ENCODE measurements around the gene TREH. TPM values are rescaled to one million over a fixed set of nuclear protein-coding genes. Genes with fewer than 3 reads are reported as not detected.

The TREH gene
- total and polyA plus RNA-seq, 2 donors from 2014 or later: 1.0 to 10.2 TPM

DNA sequence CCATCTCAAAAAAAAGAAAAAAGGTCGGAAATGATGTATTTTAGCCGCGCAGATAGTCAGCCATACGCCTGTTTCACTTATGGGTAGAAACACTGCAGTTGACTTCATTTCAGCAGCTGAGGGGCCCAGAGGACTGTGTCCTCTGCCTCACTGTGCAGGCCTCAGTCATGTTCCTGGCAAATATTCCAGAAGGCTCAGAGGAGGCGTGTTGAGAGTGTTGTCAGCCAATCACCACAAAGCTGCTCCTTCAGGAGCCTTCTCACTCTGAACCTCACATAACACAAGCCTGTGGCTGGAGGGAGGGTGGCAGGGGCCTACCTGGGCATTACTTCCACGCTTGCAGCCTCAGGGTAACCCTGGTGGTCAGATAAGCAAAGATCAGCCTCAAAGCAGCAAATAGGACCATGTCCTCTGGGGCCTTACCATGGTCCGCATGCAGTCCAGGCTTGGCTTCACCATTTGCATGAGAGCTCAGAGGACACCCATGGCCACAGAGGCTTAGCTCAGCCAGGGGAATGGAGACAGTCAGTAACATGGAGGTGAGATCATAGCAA is 17.3 kb upstream of the TREH start:
- H3K36me3 ChIP-seq (ENCODE audit: control insufficient read depth in 2 of 3, insufficient read depth in 3 of 3, low read length in 3 of 3): no peaks in the 10 kb centered on the region
- H3K4me3 ChIP-seq (ENCODE audit: low read length in 3 of 3): no peak overlapping the region
- peaks cover 0 to 4% (median 0%) of the 10 kb centered on the region in 3 donors for H3K9me3 ChIP-seq (ENCODE audit: control insufficient read depth in 2 of 3, insufficient read depth in 1 of 3, low read length in 3 of 3)
- TF ChIP-seq, protein P1, sequence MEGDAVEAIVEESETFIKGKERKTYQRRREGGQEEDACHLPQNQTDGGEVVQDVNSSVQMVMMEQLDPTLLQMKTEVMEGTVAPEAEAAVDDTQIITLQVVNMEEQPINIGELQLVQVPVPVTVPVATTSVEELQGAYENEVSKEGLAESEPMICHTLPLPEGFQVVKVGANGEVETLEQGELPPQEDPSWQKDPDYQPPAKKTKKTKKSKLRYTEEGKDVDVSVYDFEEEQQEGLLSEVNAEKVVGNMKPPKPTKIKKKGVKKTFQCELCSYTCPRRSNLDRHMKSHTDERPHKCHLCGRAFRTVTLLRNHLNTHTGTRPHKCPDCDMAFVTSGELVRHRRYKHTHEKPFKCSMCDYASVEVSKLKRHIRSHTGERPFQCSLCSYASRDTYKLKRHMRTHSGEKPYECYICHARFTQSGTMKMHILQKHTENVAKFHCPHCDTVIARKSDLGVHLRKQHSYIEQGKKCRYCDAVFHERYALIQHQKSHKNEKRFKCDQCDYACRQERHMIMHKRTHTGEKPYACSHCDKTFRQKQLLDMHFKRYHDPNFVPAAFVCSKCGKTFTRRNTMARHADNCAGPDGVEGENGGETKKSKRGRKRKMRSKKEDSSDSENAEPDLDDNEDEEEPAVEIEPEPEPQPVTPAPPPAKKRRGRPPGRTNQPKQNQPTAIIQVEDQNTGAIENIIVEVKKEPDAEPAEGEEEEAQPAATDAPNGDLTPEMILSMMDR (IDR thresholded peaks at IDR 0.05; ENCODE audit: borderline replicate concordance, extremely low read depth, insufficient read depth): no peak
- DNase-seq (no peak), FAIRE-seq (no peak)
- H3K27ac ChIP-seq (ENCODE audit: low read depth in 2 of 2, low read length in 2 of 2): no peak overlapping the region
- intact Hi-C loops (cut with DNase I): no loop called here
- no peaks in the 10 kb centered on the region for H3K27me3 ChIP-seq (ENCODE audit: control insufficient read depth, insufficient read depth, low read length)
- no peak overlapping the region for H3K9ac ChIP-seq (ENCODE audit: low read length in 3 of 3)
- H3K4me1 ChIP-seq (ENCODE audit: control insufficient read depth in 2 of 3, insufficient read depth in 2 of 3, low read depth in 1 of 3, low read length in 3 of 3): no peaks in the 10 kb centered on the region

DNA sequence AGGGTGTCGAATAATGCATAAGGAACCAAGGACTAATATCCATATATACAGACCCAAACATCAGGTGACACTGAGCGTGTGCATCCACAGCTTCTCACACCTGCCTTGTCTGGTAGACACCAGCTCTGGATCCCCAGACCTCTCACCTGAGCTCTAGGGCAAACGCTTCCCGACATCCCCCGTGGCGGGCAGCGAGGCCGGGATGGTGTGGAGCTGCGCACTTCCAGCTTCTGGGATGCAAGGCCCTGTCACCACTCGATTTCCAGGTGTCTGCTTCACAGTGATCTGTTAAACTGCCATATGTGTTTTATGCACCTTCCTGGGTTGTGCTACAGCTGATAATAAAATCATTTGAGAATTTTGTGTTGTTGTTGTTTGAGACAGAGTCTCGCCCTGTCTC is 15.3 kb upstream of the TREH start:
- Histone ChIP-seq H3K4me3 (ENCODE audit: low read length in 3 of 3) (no peak overlapping the region), H3K27me3 (ENCODE audit: control insufficient read depth, insufficient read depth, low read length) (no peaks in the 10 kb centered on the region), H3K9me3 (ENCODE audit: control insufficient read depth in 2 of 3, insufficient read depth in 1 of 3, low read length in 3 of 3) (no peaks in the 10 kb centered on the region), H3K9ac (ENCODE audit: low read length in 3 of 3) (no peak overlapping the region), H3K4me1 (ENCODE audit: control insufficient read depth in 2 of 3, insufficient read depth in 2 of 3, low read depth in 1 of 3, low read length in 3 of 3) (peaks cover 0 to 2% (median 0%) of the 10 kb centered on the region in 3 donors), H3K36me3 (ENCODE audit: control insufficient read depth in 2 of 3, insufficient read depth in 3 of 3, low read length in 3 of 3) (no peaks in the 10 kb centered on the region), H3K27ac (ENCODE audit: low read depth in 2 of 2, low read length in 2 of 2) (no peak overlapping the region)
- TF ChIP-seq, protein P1 (IDR thresholded peaks at IDR 0.05; ENCODE audit: borderline replicate concordance, extremely low read depth, insufficient read depth): no peak
- no peak for FAIRE-seq
- no peak for DNase-seq
- intact Hi-C loops (cut with DNase I): no loop called here

DNA sequence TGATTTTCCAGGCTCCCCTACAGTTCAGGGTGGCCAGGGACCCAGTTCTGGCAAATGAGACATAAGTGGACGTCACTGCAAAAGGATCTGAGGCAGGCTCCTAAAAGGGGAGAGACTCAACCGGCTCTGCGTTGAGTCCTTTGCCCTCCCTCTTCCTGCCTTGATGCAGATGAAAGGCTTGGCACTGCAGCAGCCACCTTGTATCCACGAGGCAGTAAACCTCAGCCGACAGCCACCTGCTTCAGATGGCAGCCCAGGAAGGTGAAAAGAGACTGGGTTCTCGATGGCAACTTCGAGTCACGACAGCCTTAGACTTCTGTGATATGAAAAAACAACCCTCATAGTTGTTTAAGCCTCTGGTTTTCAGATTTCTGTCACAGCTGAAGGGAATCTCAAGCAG is 14.7 kb upstream of the TREH start:
- FAIRE-seq (no peak), DNase-seq (no peak)
- no peaks in the 10 kb centered on the region for H3K27me3 ChIP-seq (ENCODE audit: control insufficient read depth, insufficient read depth, low read length)
- no peaks in the 10 kb centered on the region for H3K36me3 ChIP-seq (ENCODE audit: control insufficient read depth in 2 of 3, insufficient read depth in 3 of 3, low read length in 3 of 3)
- no peaks in the 10 kb centered on the region for H3K9me3 ChIP-seq (ENCODE audit: control insufficient read depth in 2 of 3, insufficient read depth in 1 of 3, low read length in 3 of 3)
- no peak overlapping the region for H3K9ac ChIP-seq (ENCODE audit: low read length in 3 of 3)
- H3K4me1 ChIP-seq (ENCODE audit: control insufficient read depth in 2 of 3, insufficient read depth in 2 of 3, low read depth in 1 of 3, low read length in 3 of 3): peaks cover 0 to 6% (median 0%) of the 10 kb centered on the region in 3 donors
- H3K27ac ChIP-seq (ENCODE audit: low read depth in 2 of 2, low read length in 2 of 2): no peak overlapping the region
- intact Hi-C loops (cut with DNase I): no loop called here
- TF ChIP-seq, protein P1 (IDR thresholded peaks at IDR 0.05; ENCODE audit: borderline replicate concordance, extremely low read depth, insufficient read depth): no peak
- no peak overlapping the region for H3K4me3 ChIP-seq (ENCODE audit: low read length in 3 of 3)

All from kidney (tissue), 14 donors.